ACHN (cell line): Measurements from ENCODE around the gene TBC1D9B.

Experiments used
- DNase-seq: peaks from one replicate; pipeline ENCODE4 v3.0.0-alpha.2; 2015
- in situ Hi-C: cut with HindIII; loops from 2 replicates; pipeline ENCODE4 v1.10.0; 2017; ENCODE audit warnings: low sequenced_read_pairs, low pct_ligation_motif_present, low pct_unique_long_range_greater_than_20kb

TBC1D9B gene

DNA sequence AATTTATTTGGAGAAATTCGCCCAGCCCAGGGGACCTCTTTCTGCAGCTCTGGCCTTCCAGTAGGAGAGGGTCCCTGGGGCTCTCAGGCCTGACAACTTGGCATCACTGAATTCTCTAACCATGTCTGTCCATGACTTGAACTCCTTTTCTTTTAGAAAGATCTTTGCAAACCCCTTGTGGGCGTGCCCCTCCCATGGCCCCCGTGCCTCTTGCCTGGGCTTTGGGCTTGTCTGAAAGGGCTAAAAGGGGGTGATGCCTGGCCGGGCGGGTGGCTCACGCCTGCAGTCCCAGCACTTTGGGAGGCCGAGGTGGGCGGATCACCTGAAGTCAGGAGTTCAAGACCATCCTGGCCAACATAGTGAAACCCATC lies 90.2 kb downstream of the TBC1D9B start:
- no peak for DNase-seq
- in situ Hi-C loops, result no loop called here

DNA sequence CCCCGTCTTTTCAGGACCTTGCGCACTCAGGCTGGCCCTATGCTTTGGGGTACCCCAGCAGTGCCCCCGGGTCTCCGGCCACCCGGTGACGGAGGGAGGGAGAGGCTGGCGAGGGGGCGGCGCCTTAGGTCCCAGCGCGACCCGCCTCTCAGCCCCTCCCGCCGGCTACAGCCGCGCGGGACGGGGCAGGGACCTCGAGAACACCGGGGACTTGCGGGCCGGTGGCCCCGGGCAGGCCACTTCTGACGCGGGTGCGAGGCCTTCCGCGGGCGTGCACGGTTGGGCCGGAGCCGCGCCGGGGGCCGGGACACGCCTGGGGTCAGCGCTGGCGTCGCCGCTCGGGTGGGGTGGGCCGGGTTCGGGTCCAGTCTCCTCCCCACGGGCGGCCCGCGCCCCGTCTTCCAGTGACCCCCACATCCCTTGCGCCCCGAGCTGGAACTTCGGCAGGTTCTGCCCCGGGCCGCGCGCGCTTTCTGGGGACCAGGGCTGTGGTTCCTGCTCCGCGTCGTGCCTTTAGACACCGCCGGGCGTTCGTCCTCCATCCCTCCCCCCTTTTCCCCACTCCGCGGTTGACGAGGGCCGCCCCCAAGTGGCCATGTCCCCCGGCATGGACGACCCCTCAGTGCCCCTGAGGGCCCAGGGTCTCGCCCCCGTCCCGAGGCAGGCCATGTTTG lies 90.8 kb downstream of the TBC1D9B start:
- in situ Hi-C loops, result no loop called here
- no peak for DNase-seq

DNA sequence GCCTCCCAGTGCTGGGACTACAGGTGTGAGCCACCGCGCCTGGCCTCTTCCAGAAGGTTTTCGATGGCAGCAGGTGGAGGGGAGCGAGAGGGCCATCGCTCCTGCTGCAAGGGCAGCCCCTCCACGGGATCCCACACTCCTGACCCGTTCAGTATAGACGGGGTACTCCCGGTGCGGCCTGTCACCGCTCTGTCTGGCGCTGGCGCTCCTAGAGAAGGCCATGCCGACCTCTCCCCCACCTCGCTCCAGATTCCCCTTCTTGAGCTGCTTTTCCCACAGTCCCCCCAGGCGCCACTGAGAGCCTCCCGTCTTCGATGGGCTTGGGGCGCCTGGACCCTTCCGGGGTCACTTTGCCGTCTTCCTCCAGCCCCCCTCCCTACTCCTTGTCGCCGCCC lies 91.3 kb downstream of the TBC1D9B start:
- DNase-seq, result no peak
- in situ Hi-C loops, result no loop called here

DNA sequence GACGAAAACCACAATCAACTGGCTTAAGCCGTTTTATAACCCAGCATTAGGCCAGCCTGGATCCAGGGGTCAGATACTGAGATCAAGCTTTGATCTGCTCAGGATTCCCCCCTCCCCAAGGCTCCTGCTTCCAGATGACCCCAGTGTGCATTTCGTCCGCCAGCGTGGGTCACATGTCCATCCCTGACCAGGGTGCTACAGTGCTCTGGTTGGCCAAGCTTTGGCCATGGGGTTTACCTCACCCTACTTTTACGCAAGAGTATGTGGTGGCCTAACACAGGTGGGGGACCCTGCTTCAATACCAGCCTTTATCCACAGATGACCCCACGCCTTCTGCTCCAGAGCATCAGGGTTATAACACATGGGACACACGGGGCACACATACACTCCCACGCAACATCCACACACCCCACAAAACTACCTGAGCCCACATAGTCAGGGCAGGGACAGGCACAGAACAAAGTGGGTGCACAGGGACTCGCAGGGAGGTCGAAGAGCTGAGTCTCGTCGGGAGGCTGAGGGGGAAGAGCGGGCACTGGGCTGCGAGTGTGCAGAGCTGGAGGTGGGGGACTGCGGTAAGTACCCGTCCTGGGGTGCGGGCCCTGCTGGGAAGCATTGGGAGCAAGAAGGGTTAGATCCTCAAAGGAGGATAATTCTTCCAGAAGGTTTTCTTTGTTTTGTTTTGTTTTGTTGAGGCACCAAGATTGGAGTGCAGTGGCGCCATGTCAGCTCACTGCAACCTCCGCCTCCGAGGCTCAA lies 92.0 kb downstream of the TBC1D9B start:
- in situ Hi-C loops, result no loop called here
- DNase-seq, result no peak

DNA sequence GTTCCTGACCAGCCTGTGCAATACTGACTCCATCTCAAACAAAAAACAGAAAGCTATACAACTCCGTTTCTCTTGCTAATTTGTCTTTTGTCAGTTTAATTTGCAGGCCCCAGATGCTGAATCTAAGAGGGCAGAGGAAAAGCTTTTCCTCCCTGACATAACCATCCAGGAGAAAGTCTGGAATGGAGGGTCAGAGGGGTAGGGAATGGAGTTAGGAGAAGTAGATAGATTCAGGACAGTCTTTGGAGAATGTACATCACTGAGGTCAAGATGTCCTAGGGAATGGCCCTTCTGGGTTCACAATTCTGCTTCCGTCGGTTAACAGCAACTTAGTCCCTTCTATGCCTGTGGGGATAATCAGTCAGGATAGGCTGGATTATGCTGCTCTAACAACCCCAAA lies 93.6 kb downstream of the TBC1D9B start:
- in situ Hi-C loops, result no loop called here
- no peak for DNase-seq

DNA sequence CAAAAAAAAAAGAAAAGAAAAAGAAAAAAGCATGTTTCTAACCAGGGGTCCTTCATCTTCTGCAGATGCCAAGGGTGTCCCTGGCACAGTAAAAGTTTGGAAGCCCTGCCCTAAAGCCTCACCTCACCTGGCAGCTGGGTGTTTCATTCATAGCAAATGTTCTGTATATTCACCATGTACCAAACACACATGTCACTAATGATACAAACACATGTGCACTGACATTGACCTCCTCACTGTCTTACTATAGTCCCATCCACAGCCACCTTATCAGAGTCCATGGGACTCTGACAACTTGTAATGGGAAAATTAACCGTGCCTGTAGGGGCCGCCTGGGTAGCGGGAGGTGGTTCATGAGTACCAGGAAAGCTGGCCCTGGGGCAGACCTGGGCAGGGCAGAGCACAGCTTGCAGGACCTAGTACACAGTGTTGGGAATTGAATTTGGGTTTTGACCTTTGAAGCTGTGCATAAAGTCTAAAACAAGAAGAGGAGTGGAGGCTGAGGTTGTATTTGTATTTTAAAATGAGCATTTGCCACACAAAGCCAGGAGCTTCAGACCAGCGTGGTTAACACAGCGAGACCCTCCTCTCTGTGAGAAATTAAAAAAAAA lies 94.6 kb downstream of the TBC1D9B start:
- in situ Hi-C loops, result no loop called here
- DNase-seq, result no peak

DNA sequence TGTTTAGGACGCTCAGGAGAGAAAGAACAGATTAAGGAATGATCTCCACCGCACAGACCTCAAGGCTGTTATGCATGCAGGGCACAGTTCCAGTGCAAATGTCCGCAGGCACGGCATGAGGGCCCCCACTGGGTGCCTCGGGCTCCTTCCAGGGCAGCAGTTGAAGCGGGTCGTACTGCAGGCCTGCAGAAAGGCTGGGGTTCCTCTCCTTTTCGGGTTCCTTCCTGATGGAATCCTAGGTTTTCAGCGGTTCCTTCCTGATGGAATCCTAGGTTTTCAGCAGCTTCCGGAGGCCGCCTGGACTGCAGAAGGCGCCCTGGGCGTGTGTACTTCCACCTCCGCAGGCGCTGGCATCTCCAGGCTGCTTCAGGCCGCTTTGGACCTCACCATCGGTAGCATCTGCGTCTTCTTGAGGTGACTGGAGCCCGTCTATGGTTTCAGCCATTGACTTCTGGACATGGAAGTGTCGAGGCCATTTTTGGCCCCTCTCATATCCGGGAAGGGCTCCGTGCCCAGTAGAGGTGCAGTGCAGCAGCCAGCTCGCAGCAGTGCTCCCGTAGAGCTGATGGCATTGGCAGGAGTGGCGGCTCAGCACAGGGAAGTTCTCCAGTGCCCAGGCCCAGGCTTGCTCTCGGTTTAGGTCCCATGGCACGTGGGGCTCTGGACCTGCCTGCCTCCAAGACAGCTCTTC lies 95.4 kb downstream of the TBC1D9B start:
- no peak for DNase-seq
- in situ Hi-C loops, result no loop called here
